HG03442 (cell line): Measurements from ENCODE around the gene WDR64.

ENCODE experiments used
- ATAC-seq: cut with Tn5 transposase; IDR thresholded peaks from one replicate; pipeline ENCODE4 v1.9.1; 2021; ENCODE audit warnings: mild to moderate bottlenecking, moderate library complexity; ENCODE audit not compliant: unreplicated experiment

WDR64 gene

GRCh38 chr1:241834733-241835377 is 182.8 kb downstream of the WDR64 start:
- ATAC-seq = no peak

GRCh38 chr1:241836941-241837340 is 184.9 kb downstream of the WDR64 start:
- ATAC-seq = no peak

GRCh38 chr1:241837416-241837815 is 185.3 kb downstream of the WDR64 start:
- no peak for ATAC-seq

- ATAC-seq = no peak
Measured at GRCh38 chr1:241837901-241838300, 185.8 kb downstream of the WDR64 start.

- no peak for ATAC-seq
Measured at GRCh38 chr1:241838897-241839296, 186.8 kb downstream of the WDR64 start.

- peak; percentile 79 for ATAC-seq
Measured at GRCh38 chr1:241839369-241839979, 187.4 kb downstream of the WDR64 start.

GRCh38 chr1:241840164-241840563 is 188.1 kb downstream of the WDR64 start:
- ATAC-seq = no peak

- no peak for ATAC-seq
Measured at GRCh38 chr1:241841691-241842090, 189.6 kb downstream of the WDR64 start.

GRCh38 chr1:241842565-241842964 is 190.5 kb downstream of the WDR64 start:
- ATAC-seq = no peak

GRCh38 chr1:241844593-241844992 is 192.5 kb downstream of the WDR64 start:
- no peak for ATAC-seq

- ATAC-seq = no peak
Measured at GRCh38 chr1:241846375-241846774, 194.3 kb downstream of the WDR64 start.

GRCh38 chr1:241846862-241847539 is 194.9 kb downstream of the WDR64 start:
- ATAC-seq = no peak

GRCh38 chr1:241847540-241847795 is 195.4 kb downstream of the WDR64 start:
- ATAC-seq = no peak

- ATAC-seq = peak; percentile 95
Measured at GRCh38 chr1:241847796-241848685, 196.0 kb downstream of the WDR64 start, which contains the start of gene EXO1. EXO1 (plus strand) TSS chr1:241848204; CDS start chr1:241850426, 2,222 bp downstream.

- ATAC-seq = no peak
Measured at GRCh38 chr1:241848686-241849344, 196.7 kb downstream of the WDR64 start.

GRCh38 chr1:241849345-241849695 is 197.2 kb downstream of the WDR64 start:
- ATAC-seq = no peak
